ENCODE measurements around the gene MYH16. TPM values are rescaled to one million over a fixed set of nuclear protein-coding genes. Genes with fewer than 3 reads are reported as not detected.
"Not testable (repeated sequence)": the region's sequence is repeated elsewhere in the genome, so short reads cannot be mapped to it uniquely, and the experiment has no call there.

Gene MYH16
- total RNA-seq, 1 donor from 2014 or later: 0.09 TPM

GRCh38 chr7:99355098-99355497 is 82.5 kb downstream of the MYH16 start:
- H3K4me3 Mint-ChIP-seq: no peak overlapping the region
- TF ChIP-seq CTCF (IDR thresholded peaks at IDR 0.05; ENCODE audit: unreplicated experiment): no peak
- no peaks in the 10 kb centered on the region for H3K4me1 Mint-ChIP-seq
- no peak overlapping the region for H3K27ac Mint-ChIP-seq
- no peaks in the 10 kb centered on the region for H3K27me3 Mint-ChIP-seq (ENCODE audit: low read depth)
- H3K9me3 Mint-ChIP-seq: no peaks in the 10 kb centered on the region
- DNase-seq (ENCODE audit: low spot score in 2 of 2, unreplicated experiment in 2 of 2): no peak
- peaks cover 37% of the 10 kb centered on the region for H3K36me3 Mint-ChIP-seq

DNA sequence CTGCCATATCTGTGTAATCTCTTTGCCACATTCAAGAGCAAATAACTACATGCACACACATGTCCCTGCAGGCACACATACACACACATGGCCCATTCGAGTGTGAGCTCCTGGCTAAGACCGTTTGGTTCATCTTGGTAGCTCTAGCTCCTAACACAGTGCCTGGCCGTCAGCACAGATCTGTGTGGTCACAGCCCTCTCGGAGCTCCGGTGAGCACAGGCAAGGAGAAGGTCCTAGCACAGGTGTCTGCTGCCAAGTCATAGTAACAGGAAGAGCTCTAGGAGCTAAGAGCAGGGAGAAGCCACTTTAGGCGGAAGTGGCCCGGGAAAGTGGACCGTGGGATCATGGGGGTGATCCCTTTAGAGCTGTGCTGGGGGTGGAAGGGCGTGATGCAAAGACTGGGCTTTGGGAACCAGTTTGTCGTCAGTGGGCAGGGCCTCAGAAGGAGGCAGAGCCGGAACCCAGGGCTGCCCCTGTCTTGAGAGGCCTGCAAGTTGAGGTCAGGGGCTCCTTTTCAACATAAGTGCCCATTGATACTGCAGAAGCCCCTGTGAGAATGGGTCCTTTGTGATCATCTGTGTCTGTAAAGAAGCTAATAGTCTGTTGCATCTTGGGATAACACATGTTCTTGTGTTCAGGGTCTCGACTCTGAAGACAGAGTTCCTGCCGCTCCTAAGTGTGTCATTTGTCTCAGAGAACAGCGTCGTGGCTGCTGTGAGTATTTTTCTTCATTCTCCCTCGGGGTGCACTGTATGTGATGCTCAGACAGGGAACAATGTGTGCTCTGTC is 85.3 kb downstream of the MYH16 start:
- H3K4me3 Mint-ChIP-seq: no peak overlapping the region
- H3K9me3 Mint-ChIP-seq: no peaks in the 10 kb centered on the region
- DNase-seq (ENCODE audit: low spot score in 2 of 2, unreplicated experiment in 2 of 2): no peak
- H3K36me3 Mint-ChIP-seq: peaks cover 36% of the 10 kb centered on the region
- H3K27ac Mint-ChIP-seq: no peak overlapping the region
- no peaks in the 10 kb centered on the region for H3K27me3 Mint-ChIP-seq (ENCODE audit: low read depth)
- no peaks in the 10 kb centered on the region for H3K4me1 Mint-ChIP-seq
- no peak for TF ChIP-seq CTCF (IDR thresholded peaks at IDR 0.05; ENCODE audit: unreplicated experiment)

- peaks cover 37% of the 10 kb centered on the region for H3K36me3 Mint-ChIP-seq
- not testable (repeated sequence) for H3K4me1 Mint-ChIP-seq; H3K9me3 Mint-ChIP-seq; DNase-seq (ENCODE audit: low spot score in 2 of 2, unreplicated experiment in 2 of 2); H3K27ac Mint-ChIP-seq; H3K27me3 Mint-ChIP-seq (ENCODE audit: low read depth); H3K4me3 Mint-ChIP-seq
Observed at GRCh38 chr7:99358521-99358920, 85.9 kb downstream of the MYH16 start.

DNA sequence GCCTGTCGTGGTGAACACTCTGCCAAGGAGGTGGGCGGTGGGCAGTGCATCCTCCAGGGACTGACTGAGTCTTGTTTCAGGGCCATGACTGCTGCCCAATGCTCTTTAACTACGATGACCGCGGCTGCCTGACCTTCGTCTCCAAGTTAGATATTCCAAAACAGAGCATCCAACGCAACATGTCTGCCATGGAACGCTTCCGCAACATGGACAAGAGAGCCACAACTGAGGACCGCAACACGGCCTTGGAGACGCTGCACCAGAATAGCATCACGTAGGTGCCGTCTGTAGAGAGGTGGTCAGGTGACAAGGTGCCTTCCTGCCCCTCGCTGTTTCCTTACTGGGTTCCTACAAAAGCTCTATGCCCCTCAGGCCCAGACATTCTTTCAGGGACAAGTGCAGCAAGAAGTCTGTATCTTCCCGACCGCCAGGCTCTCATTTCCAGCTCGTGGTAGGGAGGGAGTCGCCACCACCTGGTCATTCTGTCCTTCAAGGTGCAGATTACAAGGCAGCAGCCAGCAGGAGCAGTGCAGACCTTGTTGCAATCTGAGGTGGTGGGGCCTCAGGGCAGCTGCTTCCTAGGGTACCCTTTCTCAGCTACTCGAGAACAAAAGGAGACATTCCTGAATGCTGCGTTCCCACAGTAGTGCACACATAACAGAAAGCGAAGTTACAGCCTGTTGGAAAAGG is 87.0 kb downstream of the MYH16 start:
- DNase-seq (ENCODE audit: low spot score in 2 of 2, unreplicated experiment in 2 of 2): no peak
- no peak overlapping the region for H3K27ac Mint-ChIP-seq
- no peaks in the 10 kb centered on the region for H3K27me3 Mint-ChIP-seq (ENCODE audit: low read depth)
- H3K4me3 Mint-ChIP-seq: no peak overlapping the region
- peaks cover 35% of the 10 kb centered on the region for H3K36me3 Mint-ChIP-seq
- TF ChIP-seq CTCF (IDR thresholded peaks at IDR 0.05; ENCODE audit: unreplicated experiment): no peak
- H3K4me1 Mint-ChIP-seq: no peaks in the 10 kb centered on the region
- no peaks in the 10 kb centered on the region for H3K9me3 Mint-ChIP-seq

Other genes with a start within 250 kb of the MYH16 start
- gene SMURF1, start 128.7 kb upstream of the MYH16 start, total RNA-seq: 29.7 to 34.4 TPM (median 33.6 TPM) in 3 replicates
- gene KPNA7, start 64.7 kb upstream of the MYH16 start, total RNA-seq: not detected in 3 replicates
- 97.1 to 102 TPM (median 99.3 TPM) in 3 replicates for gene ARPC1A, start 53.1 kb downstream of the MYH16 start, total RNA-seq
- gene ARPC1B, start 101.9 kb downstream of the MYH16 start, total RNA-seq: 30.0 to 35.3 TPM (median 32.5 TPM) in 3 replicates
- 98.2 to 103 TPM (median 99.4 TPM) in 3 replicates for gene PDAP1, start 135.8 kb downstream of the MYH16 start, total RNA-seq
- 63.1 to 79.2 TPM (median 70.3 TPM) in 3 replicates for gene BUD31, start 136.1 kb downstream of the MYH16 start, total RNA-seq
- 6.7 to 12.3 TPM (median 10.5 TPM) in 3 replicates for gene PTCD1, start 166.0 kb downstream of the MYH16 start, total RNA-seq
- 67.5 to 72.8 TPM (median 69.5 TPM) in 3 replicates for gene CPSF4, start 166.1 kb downstream of the MYH16 start, total RNA-seq
- gene ATP5MF, start 193.3 kb downstream of the MYH16 start, total RNA-seq: 223 to 243 TPM (median 235 TPM) in 3 replicates
- gene ZNF789, start 200.1 kb downstream of the MYH16 start, total RNA-seq: 24.9 to 27.2 TPM (median 27.0 TPM) in 3 replicates
- 30.1 to 31.3 TPM (median 31.3 TPM) in 3 replicates for gene ZNF394, start 227.4 kb downstream of the MYH16 start, total RNA-seq
- gene ZKSCAN5, start 231.8 kb downstream of the MYH16 start, total RNA-seq: 14.4 to 14.6 TPM (median 14.4 TPM) in 3 replicates

Measured in mesothelial cell of epicardium (in vitro differentiated cells).